Activated CD4-positive, alpha-beta T cell treated with anti-CD3 and anti-CD28 coated beads, Interleukin-2, Interleukin-4, amounts not matched to agents 100 ng/mL and 50 ng/mL, durations not matched to agents 16 hours and 8 hours (primary cell): ENCODE data around the gene RNF133.

Source experiments
- DNase-seq: peaks from one replicate; pipeline ENCODE4 v3.0.0-alpha.2; 2020; ENCODE audit warnings: low spot score

RNF133 gene

GRCh38 chr7:122699017-122699416 is at the start of gene RNF133:
RNF133 (minus strand) TSS chr7:122699117; CDS start chr7:122698918, 199 bp downstream.
- no peak for DNase-seq

GRCh38 chr7:122748195-122748594 is 49.3 kb upstream of the RNF133 start:
- DNase-seq: no peak

- DNase-seq: no peak
These were observed 48.0 kb upstream of the RNF133 start for GRCh38 chr7:122746948-122747347.

- DNase-seq: no peak
These were observed 44.3 kb upstream of the RNF133 start for GRCh38 chr7:122743211-122743610.

- DNase-seq: no peak
These were observed 40.0 kb upstream of the RNF133 start for GRCh38 chr7:122738947-122739346.

- DNase-seq: no peak
These were observed 37.3 kb upstream of the RNF133 start for GRCh38 chr7:122736183-122736582.

- no peak for DNase-seq
These were observed 28.8 kb upstream of the RNF133 start for GRCh38 chr7:122727759-122728158.

- no peak for DNase-seq
These were observed 28.4 kb upstream of the RNF133 start for GRCh38 chr7:122727354-122727753.

- no peak for DNase-seq
These were observed 28.0 kb upstream of the RNF133 start for GRCh38 chr7:122726881-122727280.

- no peak for DNase-seq
These were observed 25.4 kb upstream of the RNF133 start for GRCh38 chr7:122724366-122724765.

GRCh38 chr7:122719010-122719578 is 20.2 kb upstream of the RNF133 start:
- DNase-seq: no peak

GRCh38 chr7:122717356-122718089 is 18.6 kb upstream of the RNF133 start:
- no peak for DNase-seq

GRCh38 chr7:122715183-122715582 is 16.3 kb upstream of the RNF133 start:
- no peak for DNase-seq

- DNase-seq: no peak
These were observed 12.0 kb upstream of the RNF133 start for GRCh38 chr7:122710916-122711315.

GRCh38 chr7:122709930-122710646 is 11.2 kb upstream of the RNF133 start:
- DNase-seq: no peak

- DNase-seq: no peak
These were observed 7.9 kb upstream of the RNF133 start for GRCh38 chr7:122706836-122707235.

GRCh38 chr7:122702872-122703510 is 4.1 kb upstream of the RNF133 start, which contains the start of gene RNF148:
RNF148 (minus strand) TSS chr7:122702922; CDS start chr7:122702750, 172 bp downstream.
- DNase-seq: no peak

- no peak for DNase-seq
These were observed 3.1 kb downstream of the RNF133 start for GRCh38 chr7:122695816-122696215.

GRCh38 chr7:122694697-122695096 is 4.2 kb downstream of the RNF133 start:
- DNase-seq: no peak

- DNase-seq: no peak
These were observed 6.1 kb downstream of the RNF133 start for GRCh38 chr7:122692769-122693309.

- DNase-seq: no peak
These were observed 7.2 kb downstream of the RNF133 start for GRCh38 chr7:122691569-122692235.
